ENCODE measurements around the gene CTSW. TPM values are rescaled to one million over a fixed set of nuclear protein-coding genes. Genes with fewer than 3 reads are reported as not detected.

Gene CTSW
- total RNA-seq, 1 donor from 2014 or later: not detected

GRCh38 chr11:65882120-65883057 lies 2.8 kb downstream of the CTSW start:
- no peak for TF ChIP-seq CTCF (conservative IDR thresholded peaks at IDR 0.05)
- Mint-ChIP-seq H3K4me1 (peaks cover 15% of the 10 kb centered on the region), H3K27ac (ENCODE audit: unreplicated experiment) (no peak overlapping the region), H3K4me3 (peak overlapping the region; percentile 19), H3K9me3 (no peaks in the 10 kb centered on the region), H3K27me3 (ENCODE audit: low read depth) (no peaks in the 10 kb centered on the region), H3K36me3 (ENCODE audit: low read depth) (peaks cover 4% of the 10 kb centered on the region)
- DNase-seq (ENCODE audit: low read depth, low spot score): no peak

GRCh38 chr11:65883058-65883761 lies 3.6 kb downstream of the CTSW start:
- Mint-ChIP-seq H3K27me3 (ENCODE audit: low read depth) (no peaks in the 10 kb centered on the region), H3K27ac (ENCODE audit: unreplicated experiment) (no peak overlapping the region), H3K4me1 (peaks cover 24% of the 10 kb centered on the region), H3K36me3 (ENCODE audit: low read depth) (peaks cover 4% of the 10 kb centered on the region), H3K9me3 (no peaks in the 10 kb centered on the region), H3K4me3 (no peak overlapping the region)
- no peak for TF ChIP-seq CTCF (conservative IDR thresholded peaks at IDR 0.05)
- no peak for DNase-seq (ENCODE audit: low read depth, low spot score)

- Mint-ChIP-seq H3K36me3 (ENCODE audit: low read depth) (peaks cover 4% of the 10 kb centered on the region), H3K27me3 (ENCODE audit: low read depth) (peaks cover 3% of the 10 kb centered on the region), H3K4me3 (peak overlapping the region; percentile 93), H3K4me1 (peaks cover 30% of the 10 kb centered on the region), H3K9me3 (no peaks in the 10 kb centered on the region), H3K27ac (ENCODE audit: unreplicated experiment) (no peak overlapping the region)
- TF ChIP-seq CTCF (conservative IDR thresholded peaks at IDR 0.05): no peak
- DNase-seq (ENCODE audit: low read depth, low spot score): no peak
Measured at GRCh38 chr11:65883786-65884715, 4.4 kb downstream of the CTSW start.

- H3K4me3 Mint-ChIP-seq: peak overlapping the region; percentile 93
Measured at GRCh38 chr11:65884716-65885092, 5.1 kb downstream of the CTSW start.

More at GRCh38 chr11:65884716-65885092, 5.1 kb downstream of the CTSW start:
- Mint-ChIP-seq H3K27ac (ENCODE audit: unreplicated experiment) (no peak overlapping the region), H3K36me3 (ENCODE audit: low read depth) (peaks cover 4% of the 10 kb centered on the region), H3K9me3 (no peaks in the 10 kb centered on the region), H3K27me3 (ENCODE audit: low read depth) (peaks cover 5% of the 10 kb centered on the region), H3K4me1 (peaks cover 36% of the 10 kb centered on the region)
- peak; percentile 81 for DNase-seq (ENCODE audit: low read depth, low spot score)
- TF ChIP-seq CTCF (conservative IDR thresholded peaks at IDR 0.05): peak; percentile 97
